Activated naive CD8-positive, alpha-beta T cell (primary cell): ENCODE data around the gene GCFC2.

ENCODE experiments used
- H3K27ac Mint-ChIP-seq: one replicate; pipeline ENCODE4 v1.8.0; 2021; ENCODE audit warnings: mixed read lengths
- H3K27me3 Mint-ChIP-seq: one replicate; pipeline ENCODE4 v1.8.0; 2021; ENCODE audit warnings: mixed read lengths
- H3K36me3 Mint-ChIP-seq: one replicate; pipeline ENCODE4 v1.8.0; 2021; ENCODE audit warnings: mixed read lengths
- H3K4me1 Mint-ChIP-seq: one replicate; pipeline ENCODE4 v1.8.0; 2021; ENCODE audit warnings: low read depth, mixed read lengths
- H3K4me3 Mint-ChIP-seq: one replicate; pipeline ENCODE4 v1.8.0; 2021; ENCODE audit warnings: mild to moderate bottlenecking, mixed read lengths
- H3K9me3 Mint-ChIP-seq: one replicate; pipeline ENCODE4 v1.8.0; 2021; ENCODE audit warnings: low read depth, mixed read lengths

Gene GCFC2

GRCh38 chr2:75622929-75623328 is 87.8 kb downstream of the GCFC2 start:
- Mint-ChIP-seq H3K36me3 (no peaks in the 10 kb centered on the region), H3K27ac (no peak overlapping the region), H3K27me3 (peaks cover 2% of the 10 kb centered on the region), H3K4me1 (no peaks in the 10 kb centered on the region), H3K4me3 (no peak overlapping the region), H3K9me3 (no peaks in the 10 kb centered on the region)

GRCh38 chr2:75622500-75622899 is 88.2 kb downstream of the GCFC2 start:
- no peaks in the 10 kb centered on the region for H3K9me3 Mint-ChIP-seq
- peaks cover 2% of the 10 kb centered on the region for H3K27me3 Mint-ChIP-seq
- no peaks in the 10 kb centered on the region for H3K36me3 Mint-ChIP-seq
- H3K4me3 Mint-ChIP-seq, result no peak overlapping the region
- no peak overlapping the region for H3K27ac Mint-ChIP-seq
- no peaks in the 10 kb centered on the region for H3K4me1 Mint-ChIP-seq

- no peaks in the 10 kb centered on the region for H3K9me3 Mint-ChIP-seq
- no peak overlapping the region for H3K4me3 Mint-ChIP-seq
- no peaks in the 10 kb centered on the region for H3K4me1 Mint-ChIP-seq
- H3K27ac Mint-ChIP-seq, result no peak overlapping the region
- no peaks in the 10 kb centered on the region for H3K36me3 Mint-ChIP-seq
- H3K27me3 Mint-ChIP-seq, result peaks cover 2% of the 10 kb centered on the region
Measured at GRCh38 chr2:75621228-75621627, 89.5 kb downstream of the GCFC2 start.

GRCh38 chr2:75619956-75620740 is 90.6 kb downstream of the GCFC2 start:
- H3K27ac Mint-ChIP-seq, result no peak overlapping the region
- H3K36me3 Mint-ChIP-seq, result no peaks in the 10 kb centered on the region
- H3K27me3 Mint-ChIP-seq, result peaks cover 2% of the 10 kb centered on the region
- H3K4me3 Mint-ChIP-seq, result no peak overlapping the region
- H3K9me3 Mint-ChIP-seq, result no peaks in the 10 kb centered on the region
- no peaks in the 10 kb centered on the region for H3K4me1 Mint-ChIP-seq

GRCh38 chr2:75616933-75617332 is 93.8 kb downstream of the GCFC2 start:
- Mint-ChIP-seq H3K27ac (no peak overlapping the region), H3K36me3 (no peaks in the 10 kb centered on the region), H3K4me1 (no peaks in the 10 kb centered on the region), H3K27me3 (peaks cover 2% of the 10 kb centered on the region), H3K9me3 (no peaks in the 10 kb centered on the region), H3K4me3 (no peak overlapping the region)

GRCh38 chr2:75616406-75616805 is 94.3 kb downstream of the GCFC2 start:
- Mint-ChIP-seq H3K9me3 (no peaks in the 10 kb centered on the region), H3K27me3 (peaks cover 5% of the 10 kb centered on the region), H3K4me3 (no peak overlapping the region), H3K4me1 (no peaks in the 10 kb centered on the region), H3K27ac (no peak overlapping the region), H3K36me3 (no peaks in the 10 kb centered on the region)

- Mint-ChIP-seq H3K9me3 (no peaks in the 10 kb centered on the region), H3K27ac (no peak overlapping the region), H3K4me1 (no peaks in the 10 kb centered on the region), H3K27me3 (peaks cover 13% of the 10 kb centered on the region), H3K36me3 (no peaks in the 10 kb centered on the region), H3K4me3 (no peak overlapping the region)
Measured at GRCh38 chr2:75614162-75614651, 96.5 kb downstream of the GCFC2 start.

GRCh38 chr2:75612862-75613243 is 97.9 kb downstream of the GCFC2 start:
- peaks cover 3% of the 10 kb centered on the region for H3K4me1 Mint-ChIP-seq
- peaks cover 18% of the 10 kb centered on the region for H3K27me3 Mint-ChIP-seq
- no peak overlapping the region for H3K27ac Mint-ChIP-seq
- H3K9me3 Mint-ChIP-seq, result no peaks in the 10 kb centered on the region
- H3K4me3 Mint-ChIP-seq, result no peak overlapping the region
- H3K36me3 Mint-ChIP-seq, result no peaks in the 10 kb centered on the region
